Suppressor macrophage treated with lipopolysaccharide for 4 hours (primary cell): ENCODE data around the gene IBA57.
"Not testable (repeated sequence)": the region's sequence is repeated elsewhere in the genome, so short reads cannot be mapped to it uniquely, and the experiment has no call there.

Source experiments
- DNase-seq: peaks from one replicate; pipeline ENCODE4 v3.0.0-alpha.2; 2020

The IBA57 gene

GRCh38 chr1:228173528-228174481, 8.2 kb downstream of the IBA57 start:
- DNase-seq, result not testable (repeated sequence)

GRCh38 chr1:228174482-228175315, 9.1 kb downstream of the IBA57 start:
- peak; percentile 20 for DNase-seq

- DNase-seq, result no peak
These were observed 9.9 kb downstream of the IBA57 start for GRCh38 chr1:228175316-228176023.

- no peak for DNase-seq
These were observed 10.4 kb downstream of the IBA57 start for GRCh38 chr1:228176024-228176395.

- no peak for DNase-seq
These were observed 11.0 kb downstream of the IBA57 start for GRCh38 chr1:228176461-228177182.

GRCh38 chr1:228177183-228177475, 11.5 kb downstream of the IBA57 start:
- DNase-seq, result no peak

GRCh38 chr1:228177721-228178710, 12.4 kb downstream of the IBA57 start:
- DNase-seq, result no peak

GRCh38 chr1:228178737-228179684, 13.4 kb downstream of the IBA57 start:
- DNase-seq, result no peak

GRCh38 chr1:228180271-228180958, 14.8 kb downstream of the IBA57 start:
- no peak for DNase-seq

GRCh38 chr1:228180959-228181644, 15.5 kb downstream of the IBA57 start:
- DNase-seq, result no peak

- no peak for DNase-seq
These were observed 16.0 kb downstream of the IBA57 start for GRCh38 chr1:228181645-228182034.

GRCh38 chr1:228182296-228183030, 16.9 kb downstream of the IBA57 start:
- no peak for DNase-seq

GRCh38 chr1:228184152-228184551, 18.5 kb downstream of the IBA57 start:
- no peak for DNase-seq

- no peak for DNase-seq
These were observed 20.0 kb downstream of the IBA57 start for GRCh38 chr1:228185641-228185965.

- not testable (repeated sequence) for DNase-seq
These were observed 22.6 kb downstream of the IBA57 start for GRCh38 chr1:228188249-228188648.

- no peak for DNase-seq
These were observed 24.6 kb downstream of the IBA57 start for GRCh38 chr1:228190182-228190581.

GRCh38 chr1:228190778-228191177, 25.2 kb downstream of the IBA57 start:
- no peak for DNase-seq

- DNase-seq, result no peak
These were observed 28.8 kb downstream of the IBA57 start for GRCh38 chr1:228194436-228194835.
